Measurements from ENCODE around the gene SLMAP. TPM values are rescaled to one million over a fixed set of nuclear protein-coding genes. Genes with fewer than 3 reads are reported as not detected.
A peak's percentile ranks its signal among the peaks of the same experiment; 100 is the strongest.

The SLMAP gene
- total RNA-seq, 1 donor, result 44.1 TPM

DNA sequence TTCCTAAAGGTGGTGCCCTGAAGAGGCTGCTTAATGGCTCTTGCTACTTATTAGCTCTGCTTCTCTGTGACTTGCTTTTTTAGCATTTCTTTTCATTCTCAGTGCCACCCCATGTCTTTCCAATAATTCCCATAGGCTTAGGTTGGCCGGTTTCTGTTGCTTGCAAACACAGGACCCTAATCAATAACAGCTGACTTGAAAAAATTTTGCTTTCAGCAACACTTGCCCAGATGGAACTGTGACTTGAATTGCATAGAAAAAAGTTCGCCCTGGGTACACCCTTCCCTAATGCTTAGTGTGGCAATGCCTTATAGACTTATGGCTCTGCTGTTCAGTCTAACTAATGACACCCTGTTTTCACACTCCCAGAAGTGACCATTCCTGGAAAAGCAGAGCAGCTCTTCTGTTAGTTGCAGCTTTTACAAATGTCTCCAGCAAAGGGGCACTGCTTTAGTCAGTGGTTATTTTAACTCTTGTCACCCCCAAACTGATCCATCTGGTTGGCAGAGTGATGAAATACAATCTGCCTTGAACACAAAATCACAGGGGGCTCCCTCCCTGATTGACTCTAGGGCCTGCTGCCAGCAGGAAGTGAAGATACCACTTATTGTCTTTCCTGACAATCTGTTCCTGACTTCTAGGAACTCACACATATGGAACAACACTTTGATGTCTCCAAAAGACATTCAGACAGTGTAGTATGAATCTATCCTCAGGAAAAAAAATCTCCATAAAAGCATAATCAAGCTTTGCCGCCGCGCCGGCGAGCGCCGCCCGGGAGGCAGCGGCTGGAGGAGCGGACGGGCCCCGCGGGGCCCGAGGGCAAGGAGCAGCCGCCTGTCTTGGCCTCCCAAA is 9.7 kb upstream of the SLMAP start:
- no peak overlapping the region for H3K4me3 ChIP-seq (ENCODE audit: low read depth, low read length)
- DNase-seq (ENCODE audit: low read depth), result no peak
- TF ChIP-seq, protein P1, sequence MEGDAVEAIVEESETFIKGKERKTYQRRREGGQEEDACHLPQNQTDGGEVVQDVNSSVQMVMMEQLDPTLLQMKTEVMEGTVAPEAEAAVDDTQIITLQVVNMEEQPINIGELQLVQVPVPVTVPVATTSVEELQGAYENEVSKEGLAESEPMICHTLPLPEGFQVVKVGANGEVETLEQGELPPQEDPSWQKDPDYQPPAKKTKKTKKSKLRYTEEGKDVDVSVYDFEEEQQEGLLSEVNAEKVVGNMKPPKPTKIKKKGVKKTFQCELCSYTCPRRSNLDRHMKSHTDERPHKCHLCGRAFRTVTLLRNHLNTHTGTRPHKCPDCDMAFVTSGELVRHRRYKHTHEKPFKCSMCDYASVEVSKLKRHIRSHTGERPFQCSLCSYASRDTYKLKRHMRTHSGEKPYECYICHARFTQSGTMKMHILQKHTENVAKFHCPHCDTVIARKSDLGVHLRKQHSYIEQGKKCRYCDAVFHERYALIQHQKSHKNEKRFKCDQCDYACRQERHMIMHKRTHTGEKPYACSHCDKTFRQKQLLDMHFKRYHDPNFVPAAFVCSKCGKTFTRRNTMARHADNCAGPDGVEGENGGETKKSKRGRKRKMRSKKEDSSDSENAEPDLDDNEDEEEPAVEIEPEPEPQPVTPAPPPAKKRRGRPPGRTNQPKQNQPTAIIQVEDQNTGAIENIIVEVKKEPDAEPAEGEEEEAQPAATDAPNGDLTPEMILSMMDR (IDR thresholded peaks at IDR 0.05; ENCODE audit: insufficient read depth, low read length), result no peak

DNA sequence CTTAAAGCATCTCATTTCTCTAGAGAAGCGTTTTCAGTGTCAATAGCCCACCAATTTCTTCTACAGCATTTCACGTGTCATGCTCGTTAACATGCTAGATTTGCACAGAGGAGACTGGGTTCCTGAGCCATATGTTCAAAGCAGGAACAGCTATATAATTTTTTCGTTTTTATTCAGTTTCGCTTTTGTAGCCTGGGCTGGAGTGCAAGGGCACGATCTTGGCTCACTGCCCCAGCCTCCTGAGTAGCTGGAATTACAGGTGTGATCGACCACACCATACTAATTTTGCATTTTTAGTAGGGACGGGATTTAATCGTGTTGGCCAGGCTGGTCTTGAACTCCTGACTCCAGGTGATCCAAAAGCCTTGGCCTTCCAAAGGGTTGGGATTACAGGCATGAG is 6.6 kb upstream of the SLMAP start:
- TF ChIP-seq, protein P1 (IDR thresholded peaks at IDR 0.05; ENCODE audit: insufficient read depth, low read length), result no peak

DNA sequence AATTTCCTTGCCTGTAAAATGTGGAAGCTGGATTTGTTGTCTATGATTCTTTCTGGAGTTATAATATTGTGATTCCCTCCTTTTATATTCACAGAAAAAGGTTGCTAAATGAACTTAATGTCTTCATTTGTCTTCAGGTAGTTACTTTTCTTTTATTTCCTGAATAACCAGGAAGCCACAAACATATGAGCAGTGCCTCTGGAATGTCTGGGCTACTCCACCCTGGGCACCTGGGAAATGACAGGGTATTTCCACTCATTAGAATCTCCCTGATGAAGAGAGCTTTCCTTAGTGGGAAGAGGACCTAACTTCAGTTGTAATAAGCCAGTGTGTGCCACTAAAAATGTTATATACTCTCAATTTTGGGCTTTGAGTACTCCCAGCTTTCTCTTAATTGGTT is 3.8 kb upstream of the SLMAP start:
- peak; percentile 36 for DNase-seq (ENCODE audit: low read depth)
- no peak overlapping the region for H3K4me3 ChIP-seq (ENCODE audit: low read depth, low read length)
- TF ChIP-seq, protein P1 (IDR thresholded peaks at IDR 0.05; ENCODE audit: insufficient read depth, low read length), result no peak

More for the DNA sequence above, 6.6 kb upstream of the SLMAP start:
- H3K4me3 ChIP-seq (ENCODE audit: low read depth, low read length), result no peak overlapping the region
- DNase-seq (ENCODE audit: low read depth), result no peak

DNA sequence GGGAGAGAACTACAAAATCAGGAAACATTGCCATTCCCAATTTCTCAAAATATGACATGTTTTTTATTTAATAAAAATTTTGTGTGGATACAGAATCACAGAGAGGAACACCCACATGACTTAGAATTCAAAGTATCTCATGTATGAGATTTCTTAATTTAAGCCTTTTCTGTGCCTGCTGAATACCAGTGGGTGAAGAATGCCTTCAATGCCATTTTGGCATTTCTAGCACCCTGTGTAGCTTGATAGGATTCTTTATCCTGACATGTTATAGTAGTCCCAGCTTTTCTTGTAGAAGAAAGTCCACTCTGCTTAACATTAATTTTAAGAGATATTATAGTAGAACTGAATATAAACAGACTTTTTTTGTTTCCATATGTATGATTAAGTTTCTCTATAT is 3.1 kb upstream of the SLMAP start:
- no peak overlapping the region for H3K4me3 ChIP-seq (ENCODE audit: low read depth, low read length)
- TF ChIP-seq, protein P1 (IDR thresholded peaks at IDR 0.05; ENCODE audit: insufficient read depth, low read length), result no peak
- no peak for DNase-seq (ENCODE audit: low read depth)

DNA sequence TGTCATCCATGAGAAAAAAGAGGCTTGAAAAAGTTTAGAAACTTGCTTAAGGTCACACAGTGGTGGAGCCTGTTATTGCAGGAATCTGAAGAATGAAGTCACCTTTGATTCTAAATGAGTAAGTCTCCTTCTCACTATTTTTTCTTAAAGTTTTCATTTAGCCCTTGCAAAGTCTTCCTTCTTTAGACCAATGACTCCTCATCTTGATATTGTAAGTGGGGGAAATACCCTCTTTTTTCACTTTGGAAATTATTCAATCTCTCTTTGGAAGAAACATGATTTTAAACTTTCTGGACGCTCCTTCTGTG is 787 bp upstream of the SLMAP start:
- peak; percentile 60 for DNase-seq (ENCODE audit: low read depth)
- TF ChIP-seq, protein P1 (IDR thresholded peaks at IDR 0.05; ENCODE audit: insufficient read depth, low read length), result peak; percentile 35
- H3K4me3 ChIP-seq (ENCODE audit: low read depth, low read length), result peak overlapping the region; percentile 82

DNA sequence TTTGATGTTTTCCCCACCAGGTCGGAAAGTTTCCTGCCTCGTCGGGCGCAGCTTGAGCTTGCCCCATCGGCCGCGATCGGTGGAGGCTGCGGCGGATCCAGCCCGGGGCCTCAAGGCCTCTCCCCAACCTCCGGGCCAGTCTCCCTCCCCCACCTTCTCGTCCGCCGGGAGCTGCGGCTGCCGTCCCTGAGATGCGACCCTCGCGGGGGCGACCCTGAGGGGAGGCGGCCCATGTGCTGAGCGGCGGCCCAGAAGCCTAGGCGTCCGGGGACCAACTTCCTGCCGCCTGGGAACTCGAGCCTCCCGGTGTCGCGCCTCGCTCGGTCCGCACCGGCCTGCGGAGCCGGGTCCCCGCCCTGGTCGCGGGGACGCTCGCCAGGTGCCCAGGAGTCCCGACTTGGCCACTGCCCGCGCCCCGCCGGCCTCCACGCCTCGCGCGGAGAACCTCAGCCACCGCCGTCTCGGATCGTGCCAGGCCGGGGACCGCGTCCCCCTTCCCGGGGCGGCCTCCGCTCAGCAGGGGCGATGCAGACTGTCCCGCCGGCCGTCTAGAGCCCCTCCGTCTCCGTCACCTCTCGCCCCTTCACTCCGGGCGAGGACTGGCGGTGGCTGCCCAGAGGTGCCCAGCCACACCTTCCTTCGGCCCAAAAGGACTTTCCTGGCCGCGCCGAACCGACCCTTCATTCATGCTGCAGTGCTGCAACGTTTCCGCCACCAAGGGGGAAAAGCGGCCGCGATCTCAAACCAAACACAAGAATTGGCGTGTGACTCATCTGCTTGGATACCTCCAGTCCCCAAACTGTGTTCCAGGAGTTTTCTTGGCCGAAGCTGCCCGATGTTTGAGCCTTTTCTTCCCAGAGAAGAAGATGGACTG is 656 bp downstream of the SLMAP start:
- H3K4me3 ChIP-seq (ENCODE audit: low read depth, low read length), result peak overlapping the region; percentile 82
- TF ChIP-seq, protein P1 (IDR thresholded peaks at IDR 0.05; ENCODE audit: insufficient read depth, low read length), result no peak
- DNase-seq (ENCODE audit: low read depth), result peak; percentile 73
